AG09309 (cell line): ENCODE results near the gene VPS13A.
A peak's percentile ranks its signal among the peaks of the same experiment; 100 is the strongest.

Source experiments
- DNase-seq: peaks from one replicate; pipeline ENCODE4 v3.0.0-alpha.2; 2010; ENCODE audit warnings: low read depth
- H3K4me3 ChIP-seq: 2 replicates; pipeline ENCODE4 v1.5.1; 2011; ENCODE audit warnings: mild to moderate bottlenecking, low read depth, low read length, moderate library complexity; ENCODE audit not compliant: control insufficient read depth
- CTCF ChIP-seq: IDR thresholded peaks from 2 replicates; pipeline ENCODE4 v1.5.1; 2011; ENCODE audit warnings: mild to moderate bottlenecking, low read depth, low read length, inconsistent platforms; ENCODE audit not compliant: insufficient read depth, control insufficient read depth; ENCODE audit errors: missing control alignments

The VPS13A gene

GRCh38 chr9:77177143-77177893 is at the start of gene VPS13A:
Gene VPS13A (plus strand): TSS chr9:77177534. CDS start chr9:77177705, 171 bp downstream.
- peak within 1 kb of the TSS; percentile 97 for H3K4me3 ChIP-seq
- peak; percentile 43 for DNase-seq
- peak; percentile 20 for TF ChIP-seq CTCF

- no peak overlapping the region for H3K4me3 ChIP-seq
- no peak for DNase-seq
- no peak for TF ChIP-seq CTCF
These were observed 49.1 kb upstream of the VPS13A start for GRCh38 chr9:77128125-77128789.

GRCh38 chr9:77131399-77131798 is 45.9 kb upstream of the VPS13A start:
- no peak overlapping the region for H3K4me3 ChIP-seq
- no peak for TF ChIP-seq CTCF
- DNase-seq: no peak

- no peak overlapping the region for H3K4me3 ChIP-seq
- DNase-seq: no peak
- TF ChIP-seq CTCF: no peak
These were observed 44.3 kb upstream of the VPS13A start for GRCh38 chr9:77133011-77133410.

GRCh38 chr9:77142366-77142765 is 35.0 kb upstream of the VPS13A start:
- no peak for TF ChIP-seq CTCF
- no peak overlapping the region for H3K4me3 ChIP-seq
- no peak for DNase-seq

GRCh38 chr9:77149879-77150278 is 27.5 kb upstream of the VPS13A start:
- H3K4me3 ChIP-seq: no peak overlapping the region
- no peak for DNase-seq
- TF ChIP-seq CTCF: no peak

- DNase-seq: no peak
- no peak overlapping the region for H3K4me3 ChIP-seq
- TF ChIP-seq CTCF: no peak
These were observed 25.0 kb upstream of the VPS13A start for GRCh38 chr9:77152289-77152688.
